Measurements from ENCODE around the gene DLG5.

The DLG5 gene

GRCh38 chr10:77889277-77889903 lies 37.2 kb downstream of the DLG5 start:
- DNase-seq: no peak

GRCh38 chr10:77888356-77888703 lies 38.2 kb downstream of the DLG5 start:
- no peak for DNase-seq

GRCh38 chr10:77887631-77888355 lies 38.8 kb downstream of the DLG5 start:
- DNase-seq: no peak

- DNase-seq: no peak
Measured at GRCh38 chr10:77886795-77887355, 39.7 kb downstream of the DLG5 start.

GRCh38 chr10:77884181-77884580 lies 42.4 kb downstream of the DLG5 start:
- no peak for DNase-seq

- no peak for DNase-seq
Measured at GRCh38 chr10:77881636-77882035, 44.9 kb downstream of the DLG5 start.

- DNase-seq: no peak
Measured at GRCh38 chr10:77881222-77881621, 45.3 kb downstream of the DLG5 start.

GRCh38 chr10:77879710-77880109 lies 46.8 kb downstream of the DLG5 start:
- DNase-seq: no peak

GRCh38 chr10:77879065-77879464 lies 47.5 kb downstream of the DLG5 start:
- DNase-seq: no peak

- peak; percentile 16 for DNase-seq
Measured at GRCh38 chr10:77877441-77878344, 48.9 kb downstream of the DLG5 start.

GRCh38 chr10:77875730-77876129 lies 50.8 kb downstream of the DLG5 start:
- DNase-seq: no peak

GRCh38 chr10:77874872-77875271 lies 51.7 kb downstream of the DLG5 start:
- DNase-seq: no peak

- peak; percentile 61 for DNase-seq
Measured at GRCh38 chr10:77873536-77874380, 52.8 kb downstream of the DLG5 start.

- no peak for DNase-seq
Measured at GRCh38 chr10:77872947-77873535, 53.5 kb downstream of the DLG5 start.

GRCh38 chr10:77872151-77872946 lies 54.2 kb downstream of the DLG5 start:
- DNase-seq: no peak

GRCh38 chr10:77869626-77870420 lies 56.7 kb downstream of the DLG5 start:
- DNase-seq: peak; percentile 44

- DNase-seq: no peak
Measured at GRCh38 chr10:77868523-77868922, 58.0 kb downstream of the DLG5 start.

GRCh38 chr10:77867124-77867719 lies 59.3 kb downstream of the DLG5 start:
- peak; percentile 25 for DNase-seq

GRCh38 chr10:77866598-77866997 lies 60.0 kb downstream of the DLG5 start:
- no peak for DNase-seq
